Measurements from ENCODE around the gene TMEM190. TPM values are rescaled to one million over a fixed set of nuclear protein-coding genes. Genes with fewer than 3 reads are reported as not detected.

Gene TMEM190
- total and polyA plus RNA-seq, 9 of the 15 experiments (the other 6 are each of a cell fraction or from before 2014, with no cell fraction given), result not detected

DNA sequence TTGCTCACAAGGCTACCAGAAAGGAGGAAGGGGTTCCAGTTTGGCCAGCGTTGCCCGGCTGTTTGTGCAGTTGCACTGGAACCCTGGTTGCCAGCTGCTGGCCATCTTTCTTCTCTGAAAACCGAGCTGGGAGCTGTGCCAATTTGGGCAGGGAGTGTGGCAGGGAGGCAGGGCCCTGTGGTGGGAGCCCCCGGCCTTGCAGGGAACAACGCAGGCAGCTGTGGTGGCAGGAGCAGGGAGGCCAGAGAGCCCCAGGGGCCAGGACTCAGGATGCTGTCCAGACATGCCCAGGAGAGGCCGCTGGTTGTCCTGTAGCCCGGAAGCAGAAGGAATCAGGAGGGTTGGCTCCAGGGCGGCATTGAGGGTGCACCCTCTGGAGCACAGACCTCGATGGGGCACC lies 32.2 kb upstream of the TMEM190 start:
- 80% methylated on average over 7 of the region's 9 CpGs for WGBS (ENCODE audit: insufficient coverage, low coverage, missing lambda C conversion rate)
- Histone ChIP-seq H3K27ac (ENCODE audit: extremely low read depth, low read depth, low read length) (no peak overlapping the region), H3K9ac (ENCODE audit: insufficient read depth in 1 of 2, low read depth in 2 of 2, low read length in 2 of 2) (peak overlapping the region in 1 of 2 experiments; percentile 48; a peak in 1 of 4 replicates), H3K9me3 (replicated peaks; ENCODE audit: control insufficient read depth, insufficient read depth, low read depth, low read length) (no peaks in the 10 kb centered on the region), H3K4me2 (ENCODE audit: insufficient read depth, low read length) (no peak overlapping the region), H4K20me1 (replicated peaks; ENCODE audit: control insufficient read depth, insufficient read depth, low read length) (peaks cover 6% of the 10 kb centered on the region; the same call in 1 of the 2 replicates), H3K4me1 (replicated peaks in 1 of 2; ENCODE audit: control insufficient read depth in 2 of 2, insufficient read depth in 2 of 2, low read length in 2 of 2) (peaks cover 7 to 85% of the 10 kb centered on the region in 2 experiments; a peak in 4 of 5 replicates), H2AFZ (ENCODE audit: low read depth, low read length) (no peak overlapping the region), H3K4me3 (no peak overlapping the region), H3K9me1 (ENCODE audit: control insufficient read depth, insufficient read depth, low read length) (peaks cover 5% of the 10 kb centered on the region), H3K79me2 (ENCODE audit: control insufficient read depth, insufficient read depth, low read length) (peaks cover 24% of the 10 kb centered on the region), H3K36me3 (ENCODE audit: control insufficient read depth, insufficient read depth, low read length) (peaks cover 66% of the 10 kb centered on the region; the same call in 2 of the 3 replicates), H3K27me3 (ENCODE audit: control insufficient read depth in 2 of 2, insufficient read depth in 2 of 2, low read length in 2 of 2) (no peaks in the 10 kb centered on the region)
- TF ChIP-seq SMAD4 (CRISPR knock-in tag; conservative IDR thresholded peaks at IDR 0.05), result no peak
- TF ChIP-seq POLR2G (IDR thresholded peaks at IDR 0.05; ENCODE audit: low read depth, low read length), result peak; percentile 47; the same call in 1 of the 2 replicates
- DNase-seq (ENCODE audit: extremely low read depth in 1 of 4, low spot score in 3 of 4), result no peak
- FAIRE-seq, result no peak
- ChIA-PET CTCF (ENCODE audit: low intra/inter-chr PET ratio) (no interaction called here), POLR2A (interaction anchor here (0.8 to 1.3 kb wide), 2 partner anchors 8 to 63 kb away, joined by 3 to 4 read pairs; partner anchors contain the start of gene UBE2S)
- intact Hi-C loops (cut with micrococcal nuclease), result no loop called here
- in situ Hi-C loops (cut with MboI), result no loop called here
- ATAC-seq, result no peak
- BruUV-seq (replicated peaks), result no TSS peak

DNA sequence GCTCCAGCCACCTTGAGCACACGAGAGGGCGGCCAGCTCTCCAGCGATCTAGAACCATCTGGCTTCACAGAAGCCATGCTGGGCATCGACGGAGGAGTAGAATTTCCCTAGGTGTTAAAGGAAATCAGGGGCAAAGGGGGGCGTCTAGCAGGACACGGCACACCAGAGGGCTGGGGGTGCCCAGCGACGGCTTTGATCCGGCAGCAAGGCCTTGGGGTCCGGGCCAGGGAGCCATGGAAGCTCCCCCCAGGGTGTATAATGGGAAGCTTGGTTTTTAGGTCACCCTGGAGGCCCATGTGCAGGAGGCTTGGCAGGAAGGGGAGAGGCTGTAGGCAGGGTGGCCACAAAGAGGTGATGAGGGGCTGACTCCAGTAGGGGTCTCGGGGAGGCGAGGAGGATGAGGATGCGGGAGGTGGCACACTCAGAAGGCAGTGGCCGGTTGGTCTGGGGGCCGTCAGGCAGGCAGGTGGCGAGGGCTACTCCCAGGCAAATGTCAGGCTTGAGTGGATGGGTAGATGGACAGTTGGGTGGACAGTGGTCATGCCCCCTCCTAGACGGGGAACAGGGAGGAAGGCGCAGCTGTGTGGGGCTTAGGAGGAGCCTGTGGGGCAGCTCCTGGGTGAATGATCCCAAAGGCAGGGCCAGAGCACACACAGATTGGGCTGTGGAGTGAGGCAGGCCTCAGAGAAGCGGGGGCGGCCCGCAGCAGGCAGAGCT lies 31.4 kb upstream of the TMEM190 start:
- intact Hi-C loops (cut with micrococcal nuclease) (no loop called here), in situ Hi-C loops (cut with MboI) (no loop called here)
- H3K9ac ChIP-seq (ENCODE audit: insufficient read depth in 1 of 2, low read depth in 2 of 2, low read length in 2 of 2), result peak overlapping the region in 1 of 2 experiments; percentile 81; a peak in 2 of 4 replicates
- POLR2A ChIA-PET, result interaction anchor here (0.5 to 0.8 kb wide), 3 partner anchors 11 to 62 kb away, joined by 3 to 4 read pairs (median 3); partner anchors contain the start of gene UBE2S
- ATAC-seq (no peak), DNase-seq (ENCODE audit: extremely low read depth in 1 of 4, low spot score in 3 of 4) (no peak), FAIRE-seq (no peak)
- WGBS (ENCODE audit: insufficient coverage, low coverage, missing lambda C conversion rate), result 82% methylated on average over 19 of the region's 22 CpGs
- peaks cover 66% of the 10 kb centered on the region; the same call in 2 of the 3 replicates for H3K36me3 ChIP-seq (ENCODE audit: control insufficient read depth, insufficient read depth, low read length)
- 0 out of 2 replicates have a peak, but pooled peaks have one; percentile 23 for TF ChIP-seq POLR2A (conservative IDR thresholded peaks at IDR 0.05)
- no peak for TF ChIP-seq L3MBTL2 (IDR thresholded peaks at IDR 0.05)
- TF ChIP-seq STAT5B (CRISPR knock-in tag; IDR thresholded peaks at IDR 0.05), result no peak
- no peak for TF ChIP-seq HDAC2 (IDR thresholded peaks at IDR 0.05)
- TF ChIP-seq HNRNPUL1 (IDR thresholded peaks at IDR 0.05; ENCODE audit: low read length), result no peak
- no peak overlapping the region for H3K27ac ChIP-seq (ENCODE audit: extremely low read depth, low read depth, low read length)
- CTCF ChIA-PET (ENCODE audit: low intra/inter-chr PET ratio), result no interaction called here
- no peak overlapping the region for H3K4me2 ChIP-seq (ENCODE audit: insufficient read depth, low read length)
- H2AFZ ChIP-seq (ENCODE audit: low read depth, low read length), result no peak overlapping the region
- no peaks in the 10 kb centered on the region for H3K9me3 ChIP-seq (replicated peaks; ENCODE audit: control insufficient read depth, insufficient read depth, low read depth, low read length)
- no TSS peak for BruUV-seq (replicated peaks)
- peaks cover 7 to 84% of the 10 kb centered on the region in 2 experiments; a peak in 4 of 5 replicates for H3K4me1 ChIP-seq (replicated peaks in 1 of 2; ENCODE audit: control insufficient read depth in 2 of 2, insufficient read depth in 2 of 2, low read length in 2 of 2)
- peaks cover 5% of the 10 kb centered on the region for H3K9me1 ChIP-seq (ENCODE audit: control insufficient read depth, insufficient read depth, low read length)
- H3K27me3 ChIP-seq (ENCODE audit: control insufficient read depth in 2 of 2, insufficient read depth in 2 of 2, low read length in 2 of 2), result no peaks in the 10 kb centered on the region
- peaks cover 6% of the 10 kb centered on the region; the same call in 1 of the 2 replicates for H4K20me1 ChIP-seq (replicated peaks; ENCODE audit: control insufficient read depth, insufficient read depth, low read length)
- no peak overlapping the region for H3K4me3 ChIP-seq
- peaks cover 20% of the 10 kb centered on the region for H3K79me2 ChIP-seq (ENCODE audit: control insufficient read depth, insufficient read depth, low read length)

Measured in K562 (cell line).